Ishikawa (cell line): Measurements from ENCODE around the gene PLA2G6.

Experiments used
- CEBPB ChIP-seq: IDR thresholded peaks from 2 replicates; pipeline ENCODE4 v1.6.1; 2012
- CREB1 ChIP-seq: IDR thresholded peaks from 2 replicates; pipeline ENCODE4 v1.6.1; 2012; ENCODE audit warnings: low read depth
- EGR1 ChIP-seq: IDR thresholded peaks from 2 replicates; pipeline ENCODE4 v1.6.1; 2012
- EP300 ChIP-seq: IDR thresholded peaks from 2 replicates; pipeline ENCODE4 v1.6.1; 2012; ENCODE audit warnings: borderline replicate concordance
- FOXM1 ChIP-seq: IDR thresholded peaks from 2 replicates; pipeline ENCODE4 v1.6.1; 2012; ENCODE audit warnings: low read depth, borderline replicate concordance
- NFIC ChIP-seq: IDR thresholded peaks from 2 replicates; pipeline ENCODE4 v1.6.1; 2012
- RAD21 ChIP-seq: IDR thresholded peaks from 2 replicates; pipeline ENCODE4 v1.6.1; 2012; ENCODE audit warnings: low read depth
- REST ChIP-seq: IDR thresholded peaks from 2 replicates; pipeline ENCODE4 v1.6.1; 2012; ENCODE audit warnings: low read depth, mild to moderate bottlenecking
- TAF1 ChIP-seq: IDR thresholded peaks from 2 replicates; pipeline ENCODE4 v1.6.1; 2012; ENCODE audit warnings: low read depth, mild to moderate bottlenecking
- TCF12 ChIP-seq: IDR thresholded peaks from 2 replicates; pipeline ENCODE4 v1.6.1; 2012; ENCODE audit warnings: low read depth
- TEAD4 ChIP-seq: IDR thresholded peaks from 2 replicates; pipeline ENCODE4 v1.6.1; 2012
- YY1 ChIP-seq: IDR thresholded peaks from 2 replicates; pipeline ENCODE4 v1.6.1; 2012; ENCODE audit warnings: low read depth
- ZBTB7A ChIP-seq: IDR thresholded peaks from 2 replicates; pipeline ENCODE4 v1.6.1; 2012; ENCODE audit warnings: low read depth
- TF ChIP-seq, protein P1 (sequence below): IDR thresholded peaks from 2 replicates; pipeline ENCODE4 v1.6.1; 2012
- TF ChIP-seq, protein P2 (sequence below): IDR thresholded peaks from 2 replicates; pipeline ENCODE4 v1.6.1; 2012

PLA2G6 gene

GRCh38 chr22:38211556-38211955, 29.9 kb upstream of the PLA2G6 start:
- TF ChIP-seq FOXM1: no peak
- TF ChIP-seq ZBTB7A: no peak
- no peak for TF ChIP-seq EP300
- TF ChIP-seq REST: no peak
- TF ChIP-seq TEAD4: no peak
- no peak for TF ChIP-seq RAD21
- TF ChIP-seq TAF1: no peak
- no peak for TF ChIP-seq YY1
- TF ChIP-seq, protein P1, sequence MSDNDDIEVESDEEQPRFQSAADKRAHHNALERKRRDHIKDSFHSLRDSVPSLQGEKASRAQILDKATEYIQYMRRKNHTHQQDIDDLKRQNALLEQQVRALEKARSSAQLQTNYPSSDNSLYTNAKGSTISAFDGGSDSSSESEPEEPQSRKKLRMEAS: no peak
- no peak for TF ChIP-seq CEBPB
- no peak for TF ChIP-seq NFIC
- TF ChIP-seq, protein P2, sequence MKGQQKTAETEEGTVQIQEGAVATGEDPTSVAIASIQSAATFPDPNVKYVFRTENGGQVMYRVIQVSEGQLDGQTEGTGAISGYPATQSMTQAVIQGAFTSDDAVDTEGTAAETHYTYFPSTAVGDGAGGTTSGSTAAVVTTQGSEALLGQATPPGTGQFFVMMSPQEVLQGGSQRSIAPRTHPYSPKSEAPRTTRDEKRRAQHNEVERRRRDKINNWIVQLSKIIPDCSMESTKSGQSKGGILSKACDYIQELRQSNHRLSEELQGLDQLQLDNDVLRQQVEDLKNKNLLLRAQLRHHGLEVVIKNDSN: no peak
- no peak for TF ChIP-seq TCF12
- no peak for TF ChIP-seq CREB1
- TF ChIP-seq EGR1: no peak

DNA sequence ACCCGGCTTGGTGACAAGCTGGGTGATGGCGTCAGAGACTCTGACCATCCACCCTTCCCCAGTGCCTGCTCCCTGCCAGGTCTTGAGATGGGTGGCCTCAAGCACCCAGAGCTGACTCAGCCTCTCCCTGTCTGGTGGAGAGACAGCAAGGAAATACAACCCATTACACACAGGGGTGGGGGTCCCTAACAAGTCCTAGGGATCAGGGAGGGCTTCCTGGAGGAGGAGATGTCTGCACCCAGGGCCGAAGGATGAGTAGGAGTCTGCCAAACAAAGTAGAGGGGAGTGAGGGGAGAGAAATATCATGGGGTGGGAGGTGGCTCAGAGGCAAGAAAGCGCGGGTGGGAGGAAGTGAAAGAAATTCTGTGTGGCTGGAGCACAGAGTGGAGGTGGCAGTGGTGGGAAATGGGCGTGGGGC, 26.9 kb upstream of the PLA2G6 start:
- no peak for TF ChIP-seq ZBTB7A
- TF ChIP-seq EGR1: no peak
- TF ChIP-seq, protein P2: no peak
- no peak for TF ChIP-seq RAD21
- no peak for TF ChIP-seq CREB1
- TF ChIP-seq TAF1: no peak
- TF ChIP-seq FOXM1: no peak
- TF ChIP-seq, protein P1: no peak
- no peak for TF ChIP-seq TCF12
- TF ChIP-seq TEAD4: no peak
- no peak for TF ChIP-seq REST
- no peak for TF ChIP-seq NFIC
- TF ChIP-seq YY1: no peak
- TF ChIP-seq EP300: no peak
- TF ChIP-seq CEBPB: no peak

DNA sequence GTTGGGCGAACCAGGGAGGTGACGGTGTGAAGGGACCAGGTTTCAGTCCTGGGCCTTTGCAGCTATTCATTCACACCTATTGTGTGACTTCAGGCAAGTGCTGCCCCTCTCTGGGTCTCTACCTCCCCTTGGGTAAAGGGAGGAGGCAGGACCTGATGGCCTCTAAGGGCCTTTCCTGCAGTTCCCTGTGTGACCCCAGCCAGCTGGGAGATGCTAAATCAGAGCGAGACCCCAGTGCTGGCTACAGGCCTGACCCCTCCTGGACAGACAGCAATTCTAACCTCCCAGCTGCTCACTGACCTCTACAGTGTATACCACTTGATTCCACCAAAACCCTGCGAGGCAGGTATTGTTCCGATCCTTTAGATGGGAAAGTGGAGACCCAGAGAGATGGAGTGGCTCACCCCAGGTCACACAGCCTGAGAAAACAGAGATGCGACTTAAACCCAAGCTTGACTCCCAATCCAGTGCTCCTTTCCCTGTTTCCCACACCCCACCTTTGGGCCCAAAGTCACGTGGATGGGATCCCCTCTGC, 26.3 kb upstream of the PLA2G6 start:
- TF ChIP-seq FOXM1 (no peak), YY1 (no peak), CEBPB (no peak), EGR1 (no peak), RAD21 (no peak), TCF12 (no peak)
- TF ChIP-seq, protein P1: no peak
- TF ChIP-seq, protein P2: no peak

- TF ChIP-seq, protein P2: no peak
- no peak for TF ChIP-seq FOXM1
- no peak for TF ChIP-seq TAF1
- no peak for TF ChIP-seq NFIC
- no peak for TF ChIP-seq CREB1
- no peak for TF ChIP-seq YY1
- no peak for TF ChIP-seq TEAD4
- no peak for TF ChIP-seq REST
- TF ChIP-seq CEBPB: no peak
- TF ChIP-seq EP300: no peak
These were observed 23.9 kb upstream of the PLA2G6 start for GRCh38 chr22:38205261-38206128.
